GM19372 (cell line): ENCODE results near the gene ZBTB43.
"Not testable (repeated sequence)": the region's sequence is repeated elsewhere in the genome, so short reads cannot be mapped to it uniquely, and the experiment has no call there.

Experiments
- ATAC-seq: cut with Tn5 transposase; IDR thresholded peaks from one replicate; pipeline ENCODE4 v1.9.1; 2021; ENCODE audit warnings: mild to moderate bottlenecking, low read depth, moderate library complexity; ENCODE audit not compliant: unreplicated experiment

The ZBTB43 gene, protein sequence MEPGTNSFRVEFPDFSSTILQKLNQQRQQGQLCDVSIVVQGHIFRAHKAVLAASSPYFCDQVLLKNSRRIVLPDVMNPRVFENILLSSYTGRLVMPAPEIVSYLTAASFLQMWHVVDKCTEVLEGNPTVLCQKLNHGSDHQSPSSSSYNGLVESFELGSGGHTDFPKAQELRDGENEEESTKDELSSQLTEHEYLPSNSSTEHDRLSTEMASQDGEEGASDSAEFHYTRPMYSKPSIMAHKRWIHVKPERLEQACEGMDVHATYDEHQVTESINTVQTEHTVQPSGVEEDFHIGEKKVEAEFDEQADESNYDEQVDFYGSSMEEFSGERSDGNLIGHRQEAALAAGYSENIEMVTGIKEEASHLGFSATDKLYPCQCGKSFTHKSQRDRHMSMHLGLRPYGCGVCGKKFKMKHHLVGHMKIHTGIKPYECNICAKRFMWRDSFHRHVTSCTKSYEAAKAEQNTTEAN

DNA sequence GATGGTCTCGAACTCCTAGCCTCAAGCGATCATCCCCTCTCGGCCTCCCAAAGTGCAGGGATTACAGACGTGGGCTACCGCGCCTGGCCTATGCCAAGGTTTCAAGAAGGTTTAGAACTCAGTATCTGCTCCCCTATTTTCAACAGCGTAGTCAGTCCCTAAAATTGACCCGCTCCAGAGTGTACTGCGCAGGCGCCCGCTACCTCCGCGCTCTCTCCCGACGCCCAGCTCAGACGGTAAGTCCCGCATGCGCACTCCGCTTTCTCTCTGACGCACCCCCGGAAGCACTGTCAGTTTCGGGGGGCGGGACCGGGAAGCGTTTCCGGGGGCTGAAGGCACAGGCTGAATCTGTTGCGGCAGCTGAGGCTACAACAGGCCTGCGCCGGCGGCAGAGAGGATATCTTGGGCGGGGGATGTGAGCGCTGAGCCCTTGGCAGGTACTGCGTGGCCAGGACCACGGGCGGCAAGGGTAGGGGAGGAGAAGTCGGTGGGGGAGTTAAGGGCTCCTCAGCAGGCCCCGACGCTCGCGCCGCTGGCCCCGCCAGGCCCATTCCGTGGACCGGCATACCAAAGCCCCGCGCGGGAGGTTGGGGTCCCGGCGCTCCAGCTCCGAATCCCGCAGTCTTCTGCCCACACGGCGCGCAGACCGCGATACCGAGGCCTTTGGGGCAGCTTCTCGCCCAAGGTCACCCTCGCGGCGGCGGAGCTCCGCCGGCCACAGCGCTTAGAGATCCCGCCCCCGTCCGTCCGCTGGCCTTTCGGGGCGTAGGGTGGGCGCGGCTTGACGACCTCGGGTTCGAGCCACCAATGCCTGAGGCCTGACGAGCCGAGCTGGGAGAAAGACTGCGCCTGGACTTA, at the start of gene ZBTB43:
ZBTB43 (plus strand) TSS at position 345 of the 858 bp plus-strand sequence. CDS start 27,470 bp downstream, outside the sequence.
- ATAC-seq, result peak; percentile 84

DNA sequence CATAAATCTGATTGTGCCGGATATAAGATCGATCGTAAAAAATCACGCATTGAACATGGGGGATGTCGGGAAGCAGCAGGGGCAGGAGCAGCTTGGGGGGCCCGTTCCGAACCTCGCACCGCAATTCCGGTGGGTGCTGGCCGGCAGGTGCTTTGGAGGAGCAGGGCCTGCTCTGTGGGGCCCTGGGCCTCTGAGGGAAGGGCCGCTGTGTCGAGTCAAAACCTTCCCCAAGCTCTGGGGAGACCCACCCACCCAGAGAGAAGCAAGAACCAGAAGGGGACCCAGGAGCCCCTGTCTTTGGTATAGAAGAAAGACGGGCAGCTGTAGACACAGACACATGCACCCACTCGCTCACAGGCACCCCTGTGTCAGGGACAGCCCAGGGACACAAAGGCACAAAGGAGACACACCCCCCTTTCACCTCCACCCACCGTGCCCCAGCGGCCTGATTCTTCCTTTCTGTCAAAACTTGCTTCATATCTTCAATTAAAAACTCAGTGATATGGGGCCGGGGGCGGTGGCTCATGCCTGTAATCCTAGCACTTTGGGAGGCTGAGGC, 49.4 kb upstream of the ZBTB43 start:
- no peak for ATAC-seq

DNA sequence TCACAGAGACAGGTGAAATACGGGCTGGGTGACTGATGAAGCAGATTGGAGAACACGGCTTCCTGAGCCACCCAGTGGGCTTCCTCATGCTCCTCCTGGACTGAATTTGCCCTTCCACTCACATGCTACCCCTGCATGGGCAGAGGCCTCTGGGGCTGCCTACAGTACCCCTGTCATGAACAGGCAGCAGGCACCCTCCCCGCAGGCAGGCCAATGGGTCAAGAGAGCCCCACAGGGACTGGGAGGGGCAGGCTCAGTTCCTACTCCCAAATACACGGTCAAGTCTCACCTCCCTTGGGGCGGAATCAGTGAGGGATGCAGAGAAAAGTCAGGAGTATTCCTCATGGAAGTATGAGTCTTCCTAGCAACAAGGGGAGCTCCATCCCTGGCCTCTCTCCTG, 48.6 kb upstream of the ZBTB43 start:
- no peak for ATAC-seq

DNA sequence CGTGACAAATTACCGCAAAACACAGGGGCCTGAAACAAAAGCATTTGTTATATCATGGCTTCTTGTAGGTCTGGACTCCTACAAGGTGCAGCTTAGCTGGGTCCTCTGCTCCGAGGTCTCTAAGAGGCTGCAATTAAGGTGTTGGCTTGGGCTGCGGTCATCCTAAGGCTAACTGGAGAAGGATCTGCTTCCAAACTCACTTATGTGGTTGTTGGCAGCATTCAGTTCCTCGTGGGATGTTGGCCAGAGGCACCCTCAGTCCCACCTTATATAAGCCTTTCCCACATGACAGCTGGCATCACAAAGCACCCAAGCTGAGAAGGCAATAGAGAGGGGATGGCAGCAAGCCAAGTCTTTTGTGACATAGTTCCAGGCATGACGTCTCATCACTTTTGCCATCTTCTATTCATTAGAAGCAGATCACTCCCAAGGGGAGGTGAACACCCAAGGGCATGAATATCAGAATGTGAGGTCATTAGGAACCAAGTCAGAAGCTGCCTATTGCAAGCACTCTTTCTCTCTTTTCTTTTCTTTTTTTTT, 47.9 kb upstream of the ZBTB43 start:
- ATAC-seq, result no peak

DNA sequence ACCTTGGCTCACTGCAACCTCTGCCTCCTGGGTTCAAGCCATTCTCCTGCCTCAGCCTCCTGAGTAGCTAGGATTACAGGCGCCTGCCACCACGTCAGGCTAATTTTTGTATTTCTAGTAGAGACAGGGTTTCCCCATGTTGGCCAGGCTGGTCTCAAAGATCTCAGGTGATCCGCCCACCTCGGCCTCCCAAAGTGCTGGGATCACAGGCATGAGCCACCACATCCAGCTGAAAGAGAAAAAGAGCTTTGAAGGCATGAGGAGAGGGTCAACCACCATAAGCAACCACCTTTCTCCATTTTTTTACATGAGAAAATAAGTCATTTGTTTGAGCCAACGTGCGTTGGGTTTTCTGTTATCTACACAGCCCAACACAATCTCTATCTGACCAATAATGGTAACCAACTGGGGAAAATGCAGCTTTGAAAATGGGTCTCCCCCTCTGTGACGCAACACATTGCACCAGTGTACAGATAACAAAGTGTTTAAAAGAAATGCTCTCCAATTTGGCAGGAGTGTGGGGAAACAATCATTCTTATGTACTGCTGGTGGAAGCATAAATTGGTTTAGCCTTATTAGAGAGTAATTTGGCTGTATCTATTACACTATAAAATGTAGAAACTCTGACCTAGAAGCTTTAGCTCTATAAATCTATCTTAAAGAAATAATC, 45.8 kb upstream of the ZBTB43 start:
- ATAC-seq, result no peak

DNA sequence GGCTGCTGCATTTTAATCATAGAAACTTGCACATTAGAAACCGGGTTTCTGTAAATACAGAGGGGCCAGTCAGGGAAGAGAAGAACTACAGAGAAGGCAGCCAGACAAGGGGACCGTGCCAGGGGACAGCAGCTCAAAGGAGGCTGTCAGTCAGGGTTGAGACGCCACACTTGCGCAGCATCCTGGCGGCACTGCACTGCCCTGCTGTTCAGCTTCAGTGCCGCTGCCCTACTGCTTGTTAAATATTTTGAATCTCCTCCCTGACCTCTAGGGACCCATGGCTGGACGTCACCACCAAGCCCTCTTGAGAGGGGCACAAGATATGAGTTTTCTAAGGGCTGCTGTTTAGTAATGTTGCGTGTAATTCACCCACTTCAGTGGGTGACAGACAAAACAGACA, 43.6 kb upstream of the ZBTB43 start:
- ATAC-seq, result no peak

DNA sequence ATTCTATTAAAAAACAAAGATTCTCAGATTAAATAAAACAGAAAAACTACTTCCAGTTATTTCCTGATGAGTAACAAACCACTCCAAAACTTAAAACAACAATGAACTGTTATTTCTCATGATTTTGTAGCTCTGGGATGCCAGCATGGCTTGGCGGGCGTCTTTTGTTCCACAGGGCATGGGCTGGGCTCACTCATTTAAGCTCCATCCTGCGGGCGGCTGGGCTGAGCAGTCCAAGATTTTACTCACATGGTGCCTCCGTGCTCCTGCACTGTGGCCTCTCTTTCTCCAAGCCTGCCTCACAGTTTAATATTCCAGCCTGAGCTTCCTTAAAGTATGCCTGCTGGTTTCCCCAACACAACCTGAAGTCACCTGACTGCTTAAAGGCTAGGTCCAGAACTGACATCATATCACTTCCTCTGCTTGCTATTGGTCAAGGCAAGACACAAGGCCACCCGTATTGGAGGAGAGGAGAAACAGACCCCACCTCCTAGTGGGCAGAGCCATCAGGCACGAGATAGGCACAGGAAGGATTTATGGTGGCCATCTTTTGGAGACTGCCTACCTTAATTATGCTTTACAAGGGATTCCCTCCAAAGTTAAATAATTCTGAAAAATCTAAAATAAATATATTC, 41.6 kb upstream of the ZBTB43 start:
- ATAC-seq, result no peak

DNA sequence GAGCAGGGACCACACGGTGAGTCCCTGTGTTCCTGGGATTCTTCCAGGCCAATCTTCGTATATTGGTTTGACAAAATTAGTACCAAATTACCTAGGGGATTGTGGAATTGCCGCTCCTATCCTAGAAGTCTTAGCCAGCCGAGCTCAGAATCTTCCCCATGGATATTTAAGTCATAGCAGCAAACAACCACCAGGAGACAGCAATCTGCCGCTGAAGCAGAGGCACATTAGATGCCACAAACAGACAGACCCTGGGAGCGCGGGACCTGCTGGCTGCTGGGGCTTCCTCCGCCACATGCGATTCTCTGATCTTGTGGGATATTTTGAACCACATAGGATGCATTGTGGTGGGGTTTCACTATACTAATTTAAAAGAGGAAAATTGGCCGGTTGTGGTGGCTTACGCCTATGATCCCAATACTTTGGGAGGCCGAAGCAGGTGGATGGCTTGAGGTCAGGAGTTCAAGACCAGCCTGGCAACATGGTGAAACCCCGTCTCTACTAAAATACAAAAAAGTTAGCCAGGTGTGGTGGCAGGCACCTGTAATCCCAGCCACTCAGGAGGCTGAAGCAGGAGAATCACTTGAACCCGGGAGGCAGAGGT, 31.7 kb upstream of the ZBTB43 start:
- ATAC-seq, result no peak

DNA sequence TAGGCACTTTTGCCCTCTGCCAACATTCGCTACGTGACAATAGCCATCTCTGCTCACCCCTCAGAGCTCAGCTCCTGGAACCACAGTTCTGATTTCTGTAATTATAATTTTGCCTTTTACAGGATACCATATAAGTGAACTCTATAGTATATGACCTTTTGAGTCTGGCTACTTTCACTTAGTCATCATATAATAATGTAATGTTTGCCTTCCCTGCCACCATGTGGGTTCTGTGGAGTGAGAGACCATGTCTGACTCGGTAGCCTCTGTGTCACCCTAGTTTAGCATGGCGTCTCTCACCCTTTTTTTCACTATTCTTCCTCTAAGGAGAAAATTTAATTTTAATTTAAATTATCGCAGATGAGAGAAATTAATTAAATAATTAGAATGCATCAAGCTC, 28.9 kb upstream of the ZBTB43 start:
- no peak for ATAC-seq

DNA sequence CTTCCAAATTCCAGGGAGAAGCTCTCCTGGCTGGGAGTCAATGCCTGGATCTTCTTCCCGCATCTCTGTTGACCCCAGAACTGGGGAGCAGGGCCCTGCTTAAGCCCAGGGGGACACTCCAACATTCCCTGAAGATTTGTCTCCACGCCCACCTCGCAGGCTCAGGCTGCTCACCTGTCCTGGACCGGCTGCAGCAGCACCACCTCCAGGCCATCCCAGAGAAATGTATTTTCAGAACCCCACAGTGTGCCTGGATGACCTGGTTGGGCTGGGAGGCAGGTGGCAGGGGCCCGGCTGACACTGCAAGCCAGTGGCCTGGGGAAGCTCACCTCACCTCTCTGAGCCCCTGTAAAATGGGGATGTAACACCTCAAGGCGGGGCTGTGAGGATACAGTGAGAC, 27.1 kb upstream of the ZBTB43 start:
- ATAC-seq, result no peak

DNA sequence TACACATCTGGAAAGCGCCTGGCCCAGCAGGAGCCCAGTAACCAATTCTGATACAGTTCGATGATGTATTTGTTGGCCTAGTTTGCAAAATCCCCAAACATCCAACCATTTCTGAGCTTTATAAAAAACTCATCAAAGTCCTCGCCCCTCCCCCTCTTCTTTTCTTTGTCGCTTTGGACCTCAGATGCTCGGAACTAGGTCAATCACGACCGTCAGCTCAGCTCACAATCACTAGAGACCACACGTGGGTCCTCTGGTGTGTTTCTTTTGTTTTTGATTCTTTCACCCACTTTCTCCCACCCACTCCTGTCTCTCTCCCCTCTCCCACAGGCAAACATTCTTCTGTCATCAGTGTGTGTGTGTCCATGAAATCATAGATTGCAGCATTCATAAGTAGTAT, 26.7 kb upstream of the ZBTB43 start:
- no peak for ATAC-seq

DNA sequence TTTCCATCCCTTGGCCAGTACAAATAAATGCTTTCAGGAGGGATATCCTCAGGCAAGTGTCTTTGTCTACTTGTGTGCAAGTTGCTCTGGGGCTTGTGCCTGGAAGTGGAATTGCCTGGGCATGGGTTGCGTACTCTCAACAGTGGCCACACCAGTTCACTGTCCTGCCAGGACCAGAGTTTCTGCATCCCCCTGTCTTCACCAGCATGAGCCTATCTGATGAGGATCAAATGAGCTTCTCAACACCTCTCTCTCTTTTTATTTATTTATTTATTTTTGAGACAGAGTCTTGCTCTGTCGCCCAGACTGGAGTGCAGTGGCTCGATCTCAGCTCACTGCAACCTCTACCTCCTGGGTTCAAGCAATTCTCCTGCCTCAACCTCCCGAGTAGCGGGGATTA, 26.1 kb upstream of the ZBTB43 start:
- ATAC-seq, result not testable (repeated sequence)

DNA sequence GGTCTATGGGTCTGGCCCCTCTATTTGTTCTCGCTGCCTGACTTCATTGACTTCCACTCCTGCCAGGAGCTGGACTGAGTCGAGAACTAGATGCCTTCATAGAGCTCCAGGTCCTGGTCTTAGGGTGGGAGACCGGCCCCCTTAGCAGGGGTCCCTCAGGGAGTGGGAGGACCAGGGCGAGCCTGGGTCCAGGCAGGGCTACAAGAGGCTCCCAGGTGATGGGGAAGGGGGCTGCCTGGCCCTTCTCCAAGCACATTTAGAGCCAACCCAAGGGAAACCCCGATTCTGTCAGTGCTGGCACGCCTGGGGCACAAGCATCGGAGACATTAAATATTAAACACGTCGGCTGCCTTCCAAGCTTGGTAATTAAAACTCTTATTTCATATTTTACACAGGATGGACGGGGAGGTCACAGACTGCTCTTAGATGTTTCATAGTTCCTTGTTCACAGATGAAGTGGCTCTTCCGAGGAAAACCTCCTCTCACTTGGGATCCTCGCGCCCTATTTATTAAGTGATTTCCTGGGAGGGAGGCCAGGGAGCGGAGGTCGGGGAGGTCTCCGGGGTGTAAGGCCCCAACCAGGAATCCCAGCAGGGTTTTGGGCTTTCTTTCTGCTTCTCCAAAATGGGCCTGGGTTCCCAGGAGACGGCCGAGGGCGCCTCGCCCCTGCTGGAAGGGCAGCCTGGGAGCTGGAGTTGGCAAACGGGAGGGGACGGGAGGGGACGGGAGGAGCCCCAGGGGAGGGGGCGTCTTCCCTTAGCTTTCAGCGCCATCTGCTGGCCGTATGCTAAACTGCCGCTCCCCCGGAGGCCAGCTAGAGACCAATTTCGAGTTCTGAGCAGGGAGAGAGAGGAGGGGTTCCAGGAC, 23.4 kb upstream of the ZBTB43 start:
- no peak for ATAC-seq

DNA sequence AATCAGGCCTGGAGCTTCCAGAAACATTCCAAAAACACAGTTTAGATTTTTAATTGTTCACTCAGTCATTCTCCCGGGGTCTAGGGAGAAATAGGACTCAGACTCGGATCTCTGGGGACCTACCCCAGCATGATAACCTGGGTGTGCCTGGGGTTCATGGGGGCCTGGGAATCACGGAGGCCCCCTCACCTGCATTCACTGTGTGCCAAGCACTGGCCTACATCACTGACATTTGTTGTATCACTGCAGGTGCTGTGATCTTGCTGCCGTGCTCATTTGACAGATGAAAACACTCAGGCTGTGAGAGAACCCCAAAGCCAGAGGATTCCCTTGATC, 22.8 kb upstream of the ZBTB43 start:
- no peak for ATAC-seq

DNA sequence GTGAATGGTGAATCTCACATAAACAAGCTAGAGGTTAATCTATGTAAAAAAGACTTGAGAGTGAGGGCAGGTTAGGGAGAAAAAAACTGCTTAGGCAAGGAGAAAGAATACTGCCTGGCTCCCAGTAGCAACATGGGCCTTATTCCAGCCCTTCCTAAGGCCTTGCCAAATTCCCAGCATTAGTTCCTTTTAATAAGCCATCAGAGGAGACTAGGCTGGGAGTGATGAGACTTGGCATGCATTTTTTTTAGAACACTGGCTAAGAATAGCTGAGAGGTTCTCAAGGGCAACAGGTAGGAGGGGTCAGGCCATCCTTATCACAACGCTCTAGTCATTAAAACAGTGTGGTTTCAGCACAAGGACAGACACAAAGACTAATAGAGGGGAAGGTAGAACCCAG, 20.9 kb upstream of the ZBTB43 start:
- ATAC-seq, result no peak

DNA sequence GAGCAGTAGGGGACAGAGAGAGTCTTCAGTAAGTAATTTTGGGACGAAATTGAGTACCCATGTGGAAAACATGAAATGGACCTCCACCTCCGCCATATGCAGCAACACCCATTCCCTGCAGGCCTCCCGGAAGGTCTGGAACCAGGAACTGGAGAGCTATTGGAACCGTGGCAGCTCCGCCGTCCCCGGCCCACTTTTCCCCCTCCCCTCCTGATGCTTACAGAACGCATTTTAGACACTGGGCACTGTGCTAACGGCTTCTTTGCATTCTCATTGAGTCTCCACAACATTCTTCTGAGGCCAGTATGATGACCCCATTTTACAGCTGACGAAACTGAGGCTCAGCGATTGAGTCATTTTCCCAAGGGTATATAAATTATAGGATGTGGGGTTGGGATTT, 20.4 kb upstream of the ZBTB43 start:
- no peak for ATAC-seq

DNA sequence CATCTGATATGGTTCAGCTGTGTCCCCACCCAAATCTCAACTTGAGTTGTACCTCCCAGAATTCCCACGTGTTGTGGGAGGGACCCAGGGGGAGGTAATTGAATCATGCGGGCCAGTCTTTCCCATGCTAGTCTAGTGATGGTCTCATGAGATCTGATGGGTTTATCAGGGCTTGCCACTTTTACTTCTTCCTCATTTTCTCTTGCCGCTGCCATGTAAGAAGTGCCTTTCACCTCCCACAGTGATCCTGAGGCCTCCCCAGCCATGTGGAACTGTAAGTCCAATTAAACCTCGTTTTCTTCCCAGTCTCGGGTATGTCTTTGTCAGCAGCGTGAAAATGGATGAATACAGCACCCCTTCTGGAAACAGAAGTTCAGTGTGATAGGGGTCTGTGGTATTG, 20.0 kb upstream of the ZBTB43 start:
- ATAC-seq, result not testable (repeated sequence)

DNA sequence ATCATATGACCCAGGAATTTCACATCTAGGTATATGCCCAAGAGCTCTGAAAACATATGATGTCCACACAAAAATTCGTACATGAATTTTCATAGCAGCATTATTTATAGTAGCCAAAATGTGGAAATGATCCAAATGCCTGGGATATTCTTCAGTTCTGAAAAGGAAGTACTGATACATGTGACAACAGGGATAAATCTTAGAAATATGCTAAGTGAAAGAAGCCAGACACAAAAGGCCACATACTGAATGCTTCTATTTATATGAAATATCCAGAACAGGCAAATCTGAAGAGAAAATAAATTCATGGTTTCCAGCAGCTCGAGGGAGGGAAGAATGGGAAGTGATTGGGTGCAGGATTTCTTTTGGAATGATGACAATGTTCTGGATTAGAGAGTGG, 16.8 kb upstream of the ZBTB43 start:
- no peak for ATAC-seq
